GM12872 (cell line): ENCODE results near the gene PPP1R3G.

ENCODE experiments used
- CTCF ChIP-seq: IDR thresholded peaks from 3 replicates; pipeline ENCODE4 v1.5.1; 2011; ENCODE audit warnings: low read depth, mild to moderate bottlenecking, low read length, moderate library complexity; ENCODE audit not compliant: insufficient read depth

The PPP1R3G gene

DNA sequence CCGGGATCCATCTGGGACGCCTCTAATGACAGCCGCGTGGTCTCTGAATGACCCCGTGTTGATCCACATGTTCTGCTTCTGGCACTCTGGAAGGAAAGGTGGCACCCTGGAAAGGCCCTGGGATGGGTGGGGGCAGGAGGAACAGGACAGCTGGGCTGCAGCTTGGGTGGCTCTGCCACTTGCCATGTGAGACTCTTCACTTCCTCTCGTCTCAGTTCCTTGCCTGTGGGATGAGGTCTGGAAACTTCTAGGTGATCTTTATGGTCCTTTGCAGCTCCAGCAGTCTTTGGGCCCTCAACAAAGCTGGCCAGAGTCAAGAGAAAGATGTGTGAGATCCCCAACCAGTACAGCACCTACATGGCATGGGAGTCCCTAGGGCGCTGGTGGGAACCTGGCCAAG is 26.5 kb downstream of the PPP1R3G start:
- TF ChIP-seq CTCF, result no peak

DNA sequence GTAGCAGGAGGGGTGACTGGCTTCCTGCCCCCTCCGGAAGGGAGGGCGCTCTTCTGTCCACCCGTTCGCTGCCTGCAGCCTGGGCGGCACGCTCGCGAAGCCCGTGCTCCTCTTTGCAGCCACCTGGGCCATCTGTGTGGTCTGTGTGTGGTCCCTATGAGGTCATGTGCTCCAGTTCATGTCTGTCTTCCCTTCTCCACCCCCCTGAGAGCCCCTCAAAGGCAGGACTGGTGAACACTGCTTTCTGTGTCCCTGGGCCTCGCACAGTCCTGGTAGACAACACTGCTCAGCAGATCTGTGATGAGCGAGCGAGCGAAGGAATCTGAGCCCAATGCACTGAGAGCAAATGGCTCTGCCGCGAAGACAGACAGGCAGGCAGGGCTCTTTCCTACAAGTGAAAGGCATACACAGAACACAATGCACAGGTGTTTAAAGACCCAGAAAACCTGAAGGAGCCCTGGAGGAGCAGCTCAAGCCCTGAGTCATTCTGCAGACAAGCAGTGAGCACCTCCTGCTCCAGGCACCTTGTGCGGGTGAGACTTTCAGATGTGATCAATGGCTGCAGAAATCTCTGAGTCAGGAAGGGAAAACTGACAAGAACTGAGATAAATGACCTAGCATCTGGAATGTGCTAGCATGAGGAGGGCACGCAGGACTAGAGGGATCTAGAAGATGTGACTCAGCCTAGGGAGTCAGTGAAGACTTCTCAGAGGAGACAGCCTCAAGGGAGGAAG is 27.1 kb downstream of the PPP1R3G start:
- TF ChIP-seq CTCF, result no peak

- no peak for TF ChIP-seq CTCF
Measured at GRCh38 chr6:5113096-5113495, 28.0 kb downstream of the PPP1R3G start.

GRCh38 chr6:5115168-5115567 is 30.0 kb downstream of the PPP1R3G start:
- peak; percentile 5; the same call in 1 of the 3 replicates for TF ChIP-seq CTCF

DNA sequence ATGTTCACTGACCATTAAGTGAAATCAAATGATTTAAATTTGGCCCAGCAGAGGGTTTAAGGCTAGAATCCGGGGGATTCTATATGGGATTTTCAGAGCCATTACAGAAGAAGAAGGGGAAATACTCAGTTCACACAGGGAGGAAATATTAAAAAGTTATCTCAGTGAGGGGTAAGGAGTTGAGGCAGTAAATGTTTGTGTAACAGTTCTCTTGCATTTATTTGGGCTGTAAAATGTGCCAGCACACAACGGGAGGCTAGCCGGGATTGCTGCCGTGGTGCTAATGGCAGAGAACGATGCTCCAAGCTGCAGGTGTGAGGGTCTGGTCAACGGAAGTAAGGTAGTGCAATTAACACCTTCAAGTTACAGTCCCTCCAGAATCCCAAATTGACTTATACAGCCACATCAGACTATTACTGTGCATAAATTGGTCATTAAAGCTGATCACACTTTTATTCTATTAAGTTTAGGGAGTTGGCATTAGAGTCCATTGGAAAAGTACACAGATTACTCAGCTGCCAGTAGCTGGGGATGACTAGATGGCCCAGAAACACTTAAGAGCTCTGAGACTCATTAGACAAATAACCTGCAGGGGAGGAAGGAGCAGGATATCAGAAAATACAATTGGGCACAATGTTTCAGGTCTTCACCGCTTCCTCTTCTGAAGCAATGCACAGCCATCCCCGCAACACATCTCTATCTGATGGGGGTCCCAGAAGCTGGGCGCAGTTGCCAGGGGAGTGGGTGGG is 31.3 kb downstream of the PPP1R3G start:
- TF ChIP-seq CTCF, result no peak

DNA sequence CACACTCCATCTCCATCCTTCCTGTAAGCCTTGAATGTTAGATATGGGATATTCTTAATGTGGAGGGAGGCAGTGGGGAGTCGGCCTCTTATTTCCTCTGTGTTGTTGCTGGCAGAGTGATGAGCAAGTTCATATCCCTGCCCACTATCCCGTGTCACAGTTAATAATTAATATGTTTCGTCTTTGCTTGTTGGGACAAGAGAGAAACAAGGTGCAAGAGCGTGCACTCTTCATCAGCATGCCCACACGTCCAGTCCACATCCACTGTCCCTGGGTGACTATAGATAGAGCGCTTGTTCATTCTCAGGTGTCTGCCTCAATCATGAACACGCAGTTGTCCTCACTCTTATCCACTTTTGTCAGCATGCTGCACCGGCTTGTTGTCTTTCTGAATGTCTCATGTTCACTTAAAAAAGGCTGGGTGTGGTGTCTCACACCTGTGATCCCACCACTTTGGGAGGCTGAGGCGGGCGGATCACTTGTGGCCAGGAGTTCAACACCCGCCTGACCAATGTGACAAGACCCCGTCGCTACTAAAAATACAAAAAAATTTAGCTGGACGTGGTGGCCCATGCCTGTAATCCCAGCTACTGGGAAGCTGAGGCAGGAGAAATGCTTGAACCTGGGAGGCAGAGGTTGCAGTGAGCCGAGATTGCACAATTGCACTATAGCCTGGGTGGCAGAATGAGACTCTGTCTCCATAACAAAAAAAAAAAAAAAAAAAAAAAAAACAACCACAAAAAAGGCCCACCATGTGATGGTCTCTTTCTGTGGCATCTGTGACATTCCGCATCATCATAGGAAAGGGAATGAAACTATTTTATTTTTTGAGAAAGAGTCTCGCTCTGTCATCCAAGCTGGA is 34.2 kb downstream of the PPP1R3G start:
- no peak for TF ChIP-seq CTCF

DNA sequence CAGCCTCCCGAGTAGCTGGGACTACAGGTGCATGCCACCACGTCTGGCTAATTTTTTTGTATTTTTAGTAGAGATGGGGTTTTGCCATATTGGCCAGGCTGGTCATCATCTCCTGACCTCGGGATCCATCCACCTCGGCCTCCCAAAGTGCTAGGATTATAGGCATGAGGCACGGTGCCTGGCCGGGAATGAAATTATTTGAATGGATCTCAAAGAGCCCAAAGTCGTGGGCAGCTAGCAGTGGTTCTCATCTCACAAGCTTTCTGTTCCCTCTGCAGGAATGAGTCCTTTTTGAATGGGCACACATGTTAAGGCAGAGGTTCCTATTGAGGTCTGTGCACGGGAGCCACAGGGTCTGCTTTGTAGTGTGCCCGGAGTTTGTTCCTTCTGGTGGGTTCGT is 34.9 kb downstream of the PPP1R3G start:
- no peak for TF ChIP-seq CTCF
